WTC11 (cell line): ENCODE data around the gene NEURL1. TPM values are rescaled to one million over a fixed set of nuclear protein-coding genes. Genes with fewer than 3 reads are reported as not detected.

Experiments used
- ATAC-seq: fragments of 200-7000 bp; cut with Tn5 transposase; 2 replicates; pipeline ENCODE4 v1.10.0; 2021; ENCODE audit warnings: mild to moderate bottlenecking, moderate library complexity
- CTCF ChIA-PET: fragments of 300-600 bp; sonication (Branson Sonifier 250); formaldehyde crosslinking; loops from one replicate; lab custom pipeline; 2021; ENCODE audit warnings: antibody characterized with exemption; lab: Charles Lee
- POLR2A ChIA-PET: fragments of 350-600 bp; sonication (Branson Sonifier 250); formaldehyde crosslinking; loops from one replicate; lab custom pipeline; 2021; ENCODE audit warnings: antibody characterized with exemption; lab: Charles Lee
- DNase-seq: peaks from one replicate; pipeline ENCODE4 v3.0.0; 2021; ENCODE audit warnings: low spot score
- H3K27ac Mint-ChIP-seq: 2 replicates; pipeline ENCODE4 v1.8.0; 2021; ENCODE audit warnings: mixed read lengths
- H3K27me3 Mint-ChIP-seq: 2 replicates; pipeline ENCODE4 v1.8.0; 2021; ENCODE audit warnings: low read depth, mild to moderate bottlenecking, moderate library complexity, mixed read lengths
- H3K36me3 Mint-ChIP-seq: 2 replicates; pipeline ENCODE4 v1.8.0; 2021; ENCODE audit warnings: mixed read lengths
- H3K4me1 Mint-ChIP-seq: 2 replicates; pipeline ENCODE4 v1.8.0; 2022; ENCODE audit warnings: mixed read lengths
- H3K4me3 Mint-ChIP-seq: 2 replicates; pipeline ENCODE4 v1.8.0; 2021; ENCODE audit warnings: mild to moderate bottlenecking, moderate library complexity, mixed read lengths
- H3K9me3 Mint-ChIP-seq: 2 replicates; pipeline ENCODE4 v1.8.0; 2021; ENCODE audit warnings: mixed read lengths
- ELF4 ChIP-seq: sonication (generic); formaldehyde crosslinking; IDR thresholded peaks from 2 replicates; pipeline ENCODE4 v1.8.1; 2022; ENCODE audit warnings: low read depth, mild to moderate bottlenecking, moderate library complexity, missing genetic modification reagents
- ETV6 ChIP-seq: sonication (generic); formaldehyde crosslinking; IDR thresholded peaks from 2 replicates; pipeline ENCODE4 v1.8.1; 2022; ENCODE audit warnings: mild to moderate bottlenecking, missing genetic modification reagents
- FOXP1 ChIP-seq: sonication (generic); formaldehyde crosslinking; IDR thresholded peaks from 2 replicates; pipeline ENCODE4 v1.8.0; 2022; ENCODE audit warnings: missing genetic modification reagents, mild to moderate bottlenecking, moderate library complexity, borderline replicate concordance
- HMGA2 ChIP-seq: fragments of 250-450 bp; sonication (Bioruptor Pico); IDR thresholded peaks from 2 replicates; pipeline ENCODE4 v1.4.0; 2021; ENCODE audit warnings: mild to moderate bottlenecking, moderate library complexity
- MYBL2 ChIP-seq: sonication (generic); formaldehyde crosslinking; IDR thresholded peaks from 2 replicates; pipeline ENCODE4 v1.8.1; 2023; ENCODE audit warnings: mild to moderate bottlenecking, moderate library complexity, missing genetic modification reagents
- NR2C2 ChIP-seq: sonication (generic); formaldehyde crosslinking; IDR thresholded peaks from 2 replicates; pipeline ENCODE4 v1.8.0; 2022; ENCODE audit warnings: mild to moderate bottlenecking, missing genetic modification reagents
- SMAD3 ChIP-seq: sonication (generic); formaldehyde crosslinking; IDR thresholded peaks from 2 replicates; pipeline ENCODE4 v1.8.0; 2022; ENCODE audit warnings: missing genetic modification reagents, mild to moderate bottlenecking, borderline replicate concordance
- SOX15 ChIP-seq: fragments of 250-450 bp; sonication (Bioruptor Pico); IDR thresholded peaks from 2 replicates; pipeline ENCODE4 v1.9.0; 2021; ENCODE audit warnings: mild to moderate bottlenecking
- SP1 ChIP-seq: sonication (generic); formaldehyde crosslinking; conservative IDR thresholded peaks from 2 replicates; pipeline ENCODE4 v1.8.1; 2022; ENCODE audit warnings: missing genetic modification reagents
- TEAD1 ChIP-seq: sonication (generic); formaldehyde crosslinking; IDR thresholded peaks from 2 replicates; pipeline ENCODE4 v1.8.0; 2022; ENCODE audit warnings: mild to moderate bottlenecking, missing genetic modification reagents
- ZBTB21 ChIP-seq: sonication (generic); formaldehyde crosslinking; IDR thresholded peaks from 2 replicates; pipeline ENCODE4 v1.8.1; 2023; ENCODE audit warnings: mild to moderate bottlenecking, missing genetic modification reagents, borderline replicate concordance
- ZNF232 ChIP-seq: sonication (generic); formaldehyde crosslinking; IDR thresholded peaks from 2 replicates; pipeline ENCODE4 v1.8.0; 2022; ENCODE audit warnings: mild to moderate bottlenecking, missing genetic modification reagents
- total RNA-seq: library from RNA; stranded (reverse); gene quantifications from 3 replicates; pipeline ENCODE4 v1.2.3, GENCODE V29; 2021
- TF ChIP-seq, protein P1 (sequence below): sonication (generic); formaldehyde crosslinking; IDR thresholded peaks from 2 replicates; pipeline ENCODE4 v1.8.1; 2023; ENCODE audit warnings: mild to moderate bottlenecking, missing genetic modification reagents
- TF ChIP-seq, protein P2 (sequence below): sonication (generic); formaldehyde crosslinking; IDR thresholded peaks from 2 replicates; pipeline ENCODE4 v1.8.1; 2022; ENCODE audit warnings: missing genetic modification reagents, borderline replicate concordance
- TF ChIP-seq, protein P3 (sequence below): sonication (generic); formaldehyde crosslinking; IDR thresholded peaks from 2 replicates; pipeline ENCODE4 v1.8.0; 2023; ENCODE audit warnings: missing genetic modification reagents, mild to moderate bottlenecking, borderline replicate concordance
- TF ChIP-seq, protein P4 (sequence below): sonication (generic); formaldehyde crosslinking; IDR thresholded peaks from 2 replicates; pipeline ENCODE4 v1.8.0; 2022; ENCODE audit warnings: mild to moderate bottlenecking, missing genetic modification reagents
- TF ChIP-seq, protein P5 (sequence below): sonication (generic); formaldehyde crosslinking; IDR thresholded peaks from 2 replicates; pipeline ENCODE4 v1.8.1; 2023; ENCODE audit warnings: mild to moderate bottlenecking, moderate library complexity, missing genetic modification reagents
- TF ChIP-seq, protein P6 (sequence below): fragments of 250-450 bp; sonication (Bioruptor Pico); IDR thresholded peaks from 2 replicates; pipeline ENCODE4 v2.1.2; 2022; ENCODE audit warnings: mild to moderate bottlenecking, moderate library complexity
- TF ChIP-seq, protein P7 (sequence below): sonication (generic); formaldehyde crosslinking; IDR thresholded peaks from 2 replicates; pipeline ENCODE4 v1.8.0; 2022; ENCODE audit warnings: mild to moderate bottlenecking, missing genetic modification reagents
- TF ChIP-seq, protein P8 (sequence below): sonication (generic); formaldehyde crosslinking; IDR thresholded peaks from 2 replicates; pipeline ENCODE4 v1.8.1; 2023; ENCODE audit warnings: mild to moderate bottlenecking, missing genetic modification reagents, moderate library complexity

Gene NEURL1
- total RNA-seq, 1 experiment from 2014 or later, result 1.2 TPM

DNA sequence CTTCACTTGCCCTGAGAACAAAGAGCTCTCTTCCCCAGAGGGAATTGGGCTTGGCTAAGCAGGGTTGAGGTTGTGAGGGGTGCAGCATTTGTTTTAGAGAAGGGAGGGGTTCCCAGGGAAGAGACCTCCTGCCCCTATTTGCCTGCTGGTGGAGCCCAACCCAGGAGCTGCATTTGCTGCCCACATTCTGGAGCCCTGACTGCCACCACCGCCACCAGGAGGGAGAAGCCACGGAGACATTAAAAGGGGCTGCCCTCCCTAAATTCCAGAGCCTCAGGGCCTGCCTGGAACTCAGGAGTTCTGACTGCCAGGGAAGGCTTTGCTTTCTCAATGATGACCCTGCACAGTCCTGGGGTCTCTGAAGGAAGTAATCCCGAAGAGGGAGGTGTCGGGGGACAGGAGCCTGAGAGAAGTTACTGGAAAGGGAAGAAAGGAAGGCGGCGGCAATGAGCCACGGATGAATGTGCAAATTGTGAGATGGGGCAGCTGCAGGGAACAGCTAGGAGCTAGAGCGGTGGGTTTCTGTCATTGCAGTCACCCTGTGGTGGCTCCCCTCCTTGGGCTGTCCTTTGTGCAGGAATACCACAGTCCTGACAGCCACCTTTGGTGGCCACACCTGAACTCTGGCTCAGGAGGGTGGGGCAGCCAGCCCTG lies 51.3 kb downstream of the NEURL1 start:
- H3K27me3 Mint-ChIP-seq, result peaks cover 3% of the 10 kb centered on the region; the same call in 1 of the 2 replicates
- 0 out of 2 replicates have a peak, but pooled peaks cover 5% of the 10 kb centered on the region for H3K9me3 Mint-ChIP-seq
- ChIA-PET CTCF (interaction anchor here (0.5 to 5.1 kb wide), 4 partner anchors 11 to 60 kb away, joined by 3 to 26 read pairs (median 4); no protein-coding TSS in a partner anchor), POLR2A (no interaction called here)
- H3K27ac Mint-ChIP-seq, result no peak overlapping the region
- no peak overlapping the region for H3K4me3 Mint-ChIP-seq
- no peak for ATAC-seq
- TF ChIP-seq ZNF232 (CRISPR knock-in tag) (no peak), SMAD3 (CRISPR knock-in tag) (no peak), ELF4 (CRISPR knock-in tag) (no peak), SP1 (no peak), NR2C2 (CRISPR knock-in tag) (no peak), TEAD1 (CRISPR knock-in tag) (no peak), ZBTB21 (no peak), HMGA2 (no peak), MYBL2 (CRISPR knock-in tag) (no peak), FOXP1 (CRISPR knock-in tag) (no peak), ETV6 (no peak), SOX15 (CRISPR knock-in tag) (no peak)
- TF ChIP-seq, protein P1, sequence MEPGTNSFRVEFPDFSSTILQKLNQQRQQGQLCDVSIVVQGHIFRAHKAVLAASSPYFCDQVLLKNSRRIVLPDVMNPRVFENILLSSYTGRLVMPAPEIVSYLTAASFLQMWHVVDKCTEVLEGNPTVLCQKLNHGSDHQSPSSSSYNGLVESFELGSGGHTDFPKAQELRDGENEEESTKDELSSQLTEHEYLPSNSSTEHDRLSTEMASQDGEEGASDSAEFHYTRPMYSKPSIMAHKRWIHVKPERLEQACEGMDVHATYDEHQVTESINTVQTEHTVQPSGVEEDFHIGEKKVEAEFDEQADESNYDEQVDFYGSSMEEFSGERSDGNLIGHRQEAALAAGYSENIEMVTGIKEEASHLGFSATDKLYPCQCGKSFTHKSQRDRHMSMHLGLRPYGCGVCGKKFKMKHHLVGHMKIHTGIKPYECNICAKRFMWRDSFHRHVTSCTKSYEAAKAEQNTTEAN (CRISPR knock-in tag), result no peak
- TF ChIP-seq, protein P2, sequence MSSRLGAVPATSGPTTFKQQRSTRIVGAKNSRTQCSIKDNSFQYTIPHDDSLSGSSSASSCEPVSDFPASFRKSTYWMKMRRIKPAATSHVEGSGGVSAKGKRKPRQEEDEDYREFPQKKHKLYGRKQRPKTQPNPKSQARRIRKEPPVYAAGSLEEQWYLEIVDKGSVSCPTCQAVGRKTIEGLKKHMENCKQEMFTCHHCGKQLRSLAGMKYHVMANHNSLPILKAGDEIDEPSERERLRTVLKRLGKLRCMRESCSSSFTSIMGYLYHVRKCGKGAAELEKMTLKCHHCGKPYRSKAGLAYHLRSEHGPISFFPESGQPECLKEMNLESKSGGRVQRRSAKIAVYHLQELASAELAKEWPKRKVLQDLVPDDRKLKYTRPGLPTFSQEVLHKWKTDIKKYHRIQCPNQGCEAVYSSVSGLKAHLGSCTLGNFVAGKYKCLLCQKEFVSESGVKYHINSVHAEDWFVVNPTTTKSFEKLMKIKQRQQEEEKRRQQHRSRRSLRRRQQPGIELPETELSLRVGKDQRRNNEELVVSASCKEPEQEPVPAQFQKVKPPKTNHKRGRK (CRISPR knock-in tag), result no peak
- TF ChIP-seq, protein P3, sequence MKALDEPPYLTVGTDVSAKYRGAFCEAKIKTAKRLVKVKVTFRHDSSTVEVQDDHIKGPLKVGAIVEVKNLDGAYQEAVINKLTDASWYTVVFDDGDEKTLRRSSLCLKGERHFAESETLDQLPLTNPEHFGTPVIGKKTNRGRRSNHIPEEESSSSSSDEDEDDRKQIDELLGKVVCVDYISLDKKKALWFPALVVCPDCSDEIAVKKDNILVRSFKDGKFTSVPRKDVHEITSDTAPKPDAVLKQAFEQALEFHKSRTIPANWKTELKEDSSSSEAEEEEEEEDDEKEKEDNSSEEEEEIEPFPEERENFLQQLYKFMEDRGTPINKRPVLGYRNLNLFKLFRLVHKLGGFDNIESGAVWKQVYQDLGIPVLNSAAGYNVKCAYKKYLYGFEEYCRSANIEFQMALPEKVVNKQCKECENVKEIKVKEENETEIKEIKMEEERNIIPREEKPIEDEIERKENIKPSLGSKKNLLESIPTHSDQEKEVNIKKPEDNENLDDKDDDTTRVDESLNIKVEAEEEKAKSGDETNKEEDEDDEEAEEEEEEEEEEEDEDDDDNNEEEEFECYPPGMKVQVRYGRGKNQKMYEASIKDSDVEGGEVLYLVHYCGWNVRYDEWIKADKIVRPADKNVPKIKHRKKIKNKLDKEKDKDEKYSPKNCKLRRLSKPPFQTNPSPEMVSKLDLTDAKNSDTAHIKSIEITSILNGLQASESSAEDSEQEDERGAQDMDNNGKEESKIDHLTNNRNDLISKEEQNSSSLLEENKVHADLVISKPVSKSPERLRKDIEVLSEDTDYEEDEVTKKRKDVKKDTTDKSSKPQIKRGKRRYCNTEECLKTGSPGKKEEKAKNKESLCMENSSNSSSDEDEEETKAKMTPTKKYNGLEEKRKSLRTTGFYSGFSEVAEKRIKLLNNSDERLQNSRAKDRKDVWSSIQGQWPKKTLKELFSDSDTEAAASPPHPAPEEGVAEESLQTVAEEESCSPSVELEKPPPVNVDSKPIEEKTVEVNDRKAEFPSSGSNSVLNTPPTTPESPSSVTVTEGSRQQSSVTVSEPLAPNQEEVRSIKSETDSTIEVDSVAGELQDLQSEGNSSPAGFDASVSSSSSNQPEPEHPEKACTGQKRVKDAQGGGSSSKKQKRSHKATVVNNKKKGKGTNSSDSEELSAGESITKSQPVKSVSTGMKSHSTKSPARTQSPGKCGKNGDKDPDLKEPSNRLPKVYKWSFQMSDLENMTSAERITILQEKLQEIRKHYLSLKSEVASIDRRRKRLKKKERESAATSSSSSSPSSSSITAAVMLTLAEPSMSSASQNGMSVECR (CRISPR knock-in tag), result no peak
- TF ChIP-seq, protein P4, sequence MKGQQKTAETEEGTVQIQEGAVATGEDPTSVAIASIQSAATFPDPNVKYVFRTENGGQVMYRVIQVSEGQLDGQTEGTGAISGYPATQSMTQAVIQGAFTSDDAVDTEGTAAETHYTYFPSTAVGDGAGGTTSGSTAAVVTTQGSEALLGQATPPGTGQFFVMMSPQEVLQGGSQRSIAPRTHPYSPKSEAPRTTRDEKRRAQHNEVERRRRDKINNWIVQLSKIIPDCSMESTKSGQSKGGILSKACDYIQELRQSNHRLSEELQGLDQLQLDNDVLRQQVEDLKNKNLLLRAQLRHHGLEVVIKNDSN (CRISPR knock-in tag), result no peak
- TF ChIP-seq, protein P5, sequence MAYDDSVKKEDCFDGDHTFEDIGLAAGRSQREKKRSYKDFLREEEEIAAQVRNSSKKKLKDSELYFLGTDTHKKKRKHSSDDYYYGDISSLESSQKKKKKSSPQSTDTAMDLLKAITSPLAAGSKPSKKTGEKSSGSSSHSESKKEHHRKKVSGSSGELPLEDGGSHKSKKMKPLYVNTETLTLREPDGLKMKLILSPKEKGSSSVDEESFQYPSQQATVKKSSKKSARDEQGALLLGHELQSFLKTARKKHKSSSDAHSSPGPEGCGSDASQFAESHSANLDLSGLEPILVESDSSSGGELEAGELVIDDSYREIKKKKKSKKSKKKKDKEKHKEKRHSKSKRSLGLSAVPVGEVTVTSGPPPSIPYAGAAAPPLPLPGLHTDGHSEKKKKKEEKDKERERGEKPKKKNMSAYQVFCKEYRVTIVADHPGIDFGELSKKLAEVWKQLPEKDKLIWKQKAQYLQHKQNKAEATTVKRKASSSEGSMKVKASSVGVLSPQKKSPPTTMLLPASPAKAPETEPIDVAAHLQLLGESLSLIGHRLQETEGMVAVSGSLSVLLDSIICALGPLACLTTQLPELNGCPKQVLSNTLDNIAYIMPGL, result no peak
- TF ChIP-seq, protein P6, sequence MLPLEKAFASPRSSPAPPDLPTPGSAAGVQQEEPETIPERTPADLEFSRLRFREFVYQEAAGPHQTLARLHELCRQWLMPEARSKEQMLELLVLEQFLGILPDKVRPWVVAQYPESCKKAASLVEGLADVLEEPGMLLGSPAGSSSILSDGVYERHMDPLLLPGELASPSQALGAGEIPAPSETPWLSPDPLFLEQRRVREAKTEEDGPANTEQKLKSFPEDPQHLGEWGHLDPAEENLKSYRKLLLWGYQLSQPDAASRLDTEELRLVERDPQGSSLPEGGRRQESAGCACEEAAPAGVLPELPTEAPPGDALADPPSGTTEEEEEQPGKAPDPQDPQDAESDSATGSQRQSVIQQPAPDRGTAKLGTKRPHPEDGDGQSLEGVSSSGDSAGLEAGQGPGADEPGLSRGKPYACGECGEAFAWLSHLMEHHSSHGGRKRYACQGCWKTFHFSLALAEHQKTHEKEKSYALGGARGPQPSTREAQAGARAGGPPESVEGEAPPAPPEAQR (CRISPR knock-in tag), result no peak
- TF ChIP-seq, protein P7, sequence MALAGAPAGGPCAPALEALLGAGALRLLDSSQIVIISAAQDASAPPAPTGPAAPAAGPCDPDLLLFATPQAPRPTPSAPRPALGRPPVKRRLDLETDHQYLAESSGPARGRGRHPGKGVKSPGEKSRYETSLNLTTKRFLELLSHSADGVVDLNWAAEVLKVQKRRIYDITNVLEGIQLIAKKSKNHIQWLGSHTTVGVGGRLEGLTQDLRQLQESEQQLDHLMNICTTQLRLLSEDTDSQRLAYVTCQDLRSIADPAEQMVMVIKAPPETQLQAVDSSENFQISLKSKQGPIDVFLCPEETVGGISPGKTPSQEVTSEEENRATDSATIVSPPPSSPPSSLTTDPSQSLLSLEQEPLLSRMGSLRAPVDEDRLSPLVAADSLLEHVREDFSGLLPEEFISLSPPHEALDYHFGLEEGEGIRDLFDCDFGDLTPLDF, result no peak
- TF ChIP-seq, protein P8, sequence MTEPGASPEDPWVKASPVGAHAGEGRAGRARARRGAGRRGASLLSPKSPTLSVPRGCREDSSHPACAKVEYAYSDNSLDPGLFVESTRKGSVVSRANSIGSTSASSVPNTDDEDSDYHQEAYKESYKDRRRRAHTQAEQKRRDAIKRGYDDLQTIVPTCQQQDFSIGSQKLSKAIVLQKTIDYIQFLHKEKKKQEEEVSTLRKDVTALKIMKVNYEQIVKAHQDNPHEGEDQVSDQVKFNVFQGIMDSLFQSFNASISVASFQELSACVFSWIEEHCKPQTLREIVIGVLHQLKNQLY (CRISPR knock-in tag), result no peak
- TF ChIP-seq, all 79 proteins: peak for 0
- no peak for DNase-seq
- Mint-ChIP-seq H3K36me3 (no peaks in the 10 kb centered on the region), H3K4me1 (peaks cover 16% of the 10 kb centered on the region)
